Activated naive CD4-positive, alpha-beta T cell (primary cell): ENCODE measurements around the gene TFPI2.

Experiments
- DNase-seq, 4 experiments: peaks; one replicate each; lab custom pipeline; 2025; lab: John Stamatoyannopoulos, UW

Gene TFPI2

GRCh38 chr7:93855797-93856196 is 34.8 kb downstream of the TFPI2 start:
- DNase-seq: no peak

- no peak for DNase-seq
Measured at GRCh38 chr7:93854480-93854879, 36.1 kb downstream of the TFPI2 start.

GRCh38 chr7:93851536-93851935 is 39.0 kb downstream of the TFPI2 start:
- no peak for DNase-seq

- no peak for DNase-seq
Measured at GRCh38 chr7:93843260-93843659, 47.3 kb downstream of the TFPI2 start.

GRCh38 chr7:93838966-93839365 is 51.6 kb downstream of the TFPI2 start:
- no peak for DNase-seq

- DNase-seq: no peak
Measured at GRCh38 chr7:93837245-93837644, 53.3 kb downstream of the TFPI2 start.

- DNase-seq: no peak
Measured at GRCh38 chr7:93836116-93836515, 54.4 kb downstream of the TFPI2 start.

GRCh38 chr7:93835702-93836101 is 54.9 kb downstream of the TFPI2 start:
- no peak for DNase-seq
